H1 (cell line): ENCODE measurements around the gene PLCB4. TPM values are rescaled to one million over a fixed set of nuclear protein-coding genes. Genes with fewer than 3 reads are reported as not detected.
A peak's percentile ranks its signal among the peaks of the same experiment; 100 is the strongest.

Experiments used
- CTCF ChIA-PET: fragments of 300-600 bp; sonication (Branson Sonifier 250); formaldehyde crosslinking; loops from one replicate; lab custom pipeline; 2021; ENCODE audit not compliant: partially characterized antibody; lab: Charles Lee
- POLR2A ChIA-PET: fragments of 300-600 bp; sonication (Branson Sonifier 250); formaldehyde crosslinking; loops from one replicate; lab custom pipeline; 2021; ENCODE audit warnings: inconsistent platforms; ENCODE audit not compliant: partially characterized antibody; lab: Charles Lee
- DNase-seq, 2 experiments: peaks; one replicate each; pipeline versions ENCODE4 v3.0.0 to v3.0.0-alpha.2; 2010 to 2022; ENCODE audit warnings: low spot score in 2 of 2, low read depth in 1 of 2, mixed read lengths in 1 of 2
- FAIRE-seq: peaks from 2 replicates; lab custom pipeline; 2011; peaks lifted over from hg19 to GRCh38; lab: Jason Lieb, UNC
- H2AFZ ChIP-seq: 2 replicates; pipeline ENCODE4 v1.8.1; 2012; ENCODE audit warnings: low read length, inconsistent platforms
- H2AK5ac ChIP-seq: 2 replicates; pipeline ENCODE4 v1.6.1; 2013; ENCODE audit warnings: low read depth, low read length
- H2BK120ac ChIP-seq: replicated peaks from 2 replicates; pipeline ENCODE3; 2013; ENCODE audit warnings: low read depth, low read length, inconsistent platforms
- H2BK12ac ChIP-seq: 2 replicates; pipeline ENCODE4 v1.6.1; 2013; ENCODE audit warnings: low read depth, low read length
- H2BK15ac ChIP-seq: 2 replicates; pipeline ENCODE4 v1.6.1; 2013; ENCODE audit warnings: low read length
- H2BK20ac ChIP-seq: 2 replicates; pipeline ENCODE4 v1.6.1; 2013; ENCODE audit warnings: low read length
- H2BK5ac ChIP-seq: 2 replicates; pipeline ENCODE4 v1.6.1; 2013; ENCODE audit warnings: low read depth, low read length
- H3K14ac ChIP-seq: 2 replicates; pipeline ENCODE4 v1.6.1; 2013; ENCODE audit warnings: inconsistent platforms; ENCODE audit not compliant: insufficient read length
- H3K18ac ChIP-seq: 2 replicates; pipeline ENCODE4 v1.6.1; 2013; ENCODE audit warnings: low read length; ENCODE audit errors: extremely low read depth
- H3K23ac ChIP-seq: 2 replicates; pipeline ENCODE4 v1.6.1; 2013; ENCODE audit warnings: inconsistent platforms; ENCODE audit not compliant: insufficient read length
- H3K23me2 ChIP-seq: 2 replicates; pipeline ENCODE4 v1.6.1; 2013; ENCODE audit warnings: low read depth, low read length
- H3K27ac ChIP-seq: 2 replicates; pipeline ENCODE4 v1.6.1; 2011; ENCODE audit warnings: low read depth, low read length, inconsistent platforms
- H3K27me3 ChIP-seq, 4 experiments: replicated peaks in 1 of 4; 1 replicate in 1 of 4; 2 replicates in 3 of 4; pipeline versions ENCODE4 v1.6.1 to v1.8.1; 2011 to 2013; ENCODE audit warnings: low read length in 3 of 4, mild to moderate bottlenecking in 3 of 4, inconsistent platforms in 2 of 4, mixed read lengths in 2 of 4, moderate library complexity in 1 of 4; ENCODE audit not compliant: control insufficient read depth in 3 of 4, insufficient read depth in 3 of 4; ENCODE audit errors: extremely low read depth in 1 of 4
- H3K36me3 ChIP-seq, 4 experiments: 2 replicates each; pipeline versions ENCODE4 v1.6.1 to v1.8.1; 2011 to 2013; ENCODE audit warnings: mild to moderate bottlenecking in 4 of 4, low read length in 3 of 4, moderate library complexity in 2 of 4, control low read depth in 1 of 4, inconsistent platforms in 1 of 4; ENCODE audit not compliant: insufficient read depth in 4 of 4, control insufficient read depth in 2 of 4
- H3K4ac ChIP-seq: replicated peaks from 2 replicates; pipeline ENCODE3; 2013; ENCODE audit warnings: low read length, low read depth, mixed read lengths, inconsistent platforms; ENCODE audit not compliant: insufficient read length
- H3K4me1 ChIP-seq, 4 experiments: replicated peaks in 1 of 4; 1 replicate in 1 of 4; 2 replicates in 3 of 4; pipeline versions ENCODE4 v1.6.1 to v1.8.1; 2011 to 2013; ENCODE audit warnings: low read length in 3 of 4, inconsistent platforms in 2 of 4, mixed read lengths in 1 of 4; ENCODE audit not compliant: insufficient read depth in 4 of 4, control insufficient read depth in 3 of 4
- H3K4me2 ChIP-seq, 2 experiments: 2 replicates each; pipeline versions ENCODE4 v1.6.1 to v1.8.1; 2011 to 2013; ENCODE audit warnings: low read depth in 2 of 2, low read length in 2 of 2, control low read depth in 1 of 2, inconsistent platforms in 1 of 2, mild to moderate bottlenecking in 1 of 2; ENCODE audit not compliant: insufficient read depth in 1 of 2
- H3K4me3 ChIP-seq, 4 experiments: fragments of 200-600, 300-600 bp in 1 of 4; sonication (generic), shearing (Covaris generic), sonication (Bioruptor Twin) in 1 of 4; 2 replicates each; pipeline versions ENCODE4 v1.5.1 to v1.8.1; 2011 to 2016; ENCODE audit warnings: low read length in 4 of 4, low read depth in 3 of 4, control low read depth in 2 of 4, inconsistent platforms in 2 of 4, mild to moderate bottlenecking in 2 of 4, mixed read lengths in 1 of 4, moderate library complexity in 1 of 4; ENCODE audit not compliant: insufficient read depth in 2 of 4; ENCODE audit errors: extremely low read depth in 1 of 4
- H3K56ac ChIP-seq: replicated peaks from 2 replicates; pipeline ENCODE3; 2013; ENCODE audit warnings: low read depth, mild to moderate bottlenecking, mixed read lengths, low read length, inconsistent platforms; ENCODE audit not compliant: insufficient read length
- H3K79me1 ChIP-seq: 2 replicates; pipeline ENCODE4 v1.6.1; 2013; ENCODE audit warnings: low read depth, low read length, control low read depth
- H3K79me2 ChIP-seq, 2 experiments: 2 replicates each; pipeline versions ENCODE4 v1.6.1 to v1.8.1; 2012 to 2013; ENCODE audit warnings: low read length in 2 of 2, mild to moderate bottlenecking in 2 of 2, inconsistent platforms in 1 of 2; ENCODE audit not compliant: insufficient read depth in 2 of 2, control insufficient read depth in 1 of 2
- H3K9ac ChIP-seq, 4 experiments: replicated peaks in 1 of 4; 1 replicate in 1 of 4; 2 replicates in 3 of 4; pipeline versions ENCODE4 v1.6.1 to v1.8.1; 2011 to 2013; ENCODE audit warnings: low read depth in 3 of 4, low read length in 3 of 4, control low read depth in 2 of 4, mild to moderate bottlenecking in 2 of 4, moderate library complexity in 2 of 4, inconsistent platforms in 1 of 4; ENCODE audit errors: extremely low read depth in 1 of 4
- H3K9me3 ChIP-seq, 2 experiments: 2 replicates each; pipeline versions ENCODE4 v1.6.1 to v1.8.1; 2012 to 2013; ENCODE audit warnings: mild to moderate bottlenecking in 2 of 2, moderate library complexity in 2 of 2, control low read depth in 1 of 2, inconsistent platforms in 1 of 2, low read depth in 1 of 2, low read length in 1 of 2, mixed read lengths in 1 of 2; ENCODE audit not compliant: insufficient read depth in 2 of 2
- H4K20me1 ChIP-seq, 2 experiments: replicated peaks in 1 of 2; 2 replicates each; pipeline versions ENCODE3 to v1.8.1; 2011 to 2013; ENCODE audit warnings: inconsistent platforms in 2 of 2, low read length in 2 of 2, mild to moderate bottlenecking in 1 of 2; ENCODE audit not compliant: insufficient read depth in 2 of 2, control insufficient read depth in 1 of 2
- H4K5ac ChIP-seq: 2 replicates; pipeline ENCODE4 v1.6.1; 2013; ENCODE audit warnings: low read length, low read depth, mixed read lengths, inconsistent platforms; ENCODE audit not compliant: insufficient read length
- H4K8ac ChIP-seq: 2 replicates; pipeline ENCODE4 v1.8.0; 2013; ENCODE audit warnings: mild to moderate bottlenecking, moderate library complexity, low read length, inconsistent platforms; ENCODE audit not compliant: insufficient read depth; ENCODE audit errors: extremely low read depth
- H4K91ac ChIP-seq: replicated peaks from 2 replicates; pipeline ENCODE3; 2013; ENCODE audit warnings: low read length, mixed read lengths, inconsistent platforms; ENCODE audit not compliant: insufficient read length
- BRCA1 ChIP-seq: IDR thresholded peaks from 2 replicates; pipeline ENCODE4 v1.6.1; 2012; ENCODE audit warnings: low read depth, low read length, improper control_type of control experiment
- CEBPB ChIP-seq: IDR thresholded peaks from 2 replicates; pipeline ENCODE4 v1.6.1; 2012; ENCODE audit warnings: low read depth, low read length
- CHD1 ChIP-seq: IDR thresholded peaks from 2 replicates; pipeline ENCODE4 v1.6.1; 2012; ENCODE audit warnings: low read depth, low read length, improper control_type of control experiment
- CTBP2 ChIP-seq: IDR thresholded peaks from 2 replicates; pipeline ENCODE4 v1.7.0; 2011; ENCODE audit warnings: borderline replicate concordance, mild to moderate bottlenecking, moderate library complexity, mixed read lengths, low read length; ENCODE audit not compliant: insufficient read depth, insufficient read length
- EGR1 ChIP-seq: IDR thresholded peaks from 2 replicates; pipeline ENCODE4 v1.6.1; 2011; ENCODE audit warnings: low read depth, low read length, borderline replicate concordance
- SP1 ChIP-seq: IDR thresholded peaks from 2 replicates; pipeline ENCODE4 v1.6.1; 2011; ENCODE audit warnings: low read depth, low read length
- WGBS, 2 experiments: shearing (Covaris generic) in 1 of 2; methylation state at CpG; one replicate each; pipeline versions ENCODE4 v1.1.6 to v1.1.7; 2013 to 2015; ENCODE audit warnings: low lambda C conversion rate in 2 of 2, mixed read lengths in 2 of 2, inconsistent platforms in 1 of 2, low coverage in 1 of 2, missing lambda C conversion rate in 1 of 2; ENCODE audit not compliant: insufficient replicate concordance in 2 of 2, insufficient coverage in 1 of 2, insufficient read length in 1 of 2; ENCODE audit errors: extremely low coverage in 1 of 2, missing lambda C conversion rate in 1 of 2; 5-methylcytosine and 5-hydroxymethylcytosine counted together
- polyA plus RNA-seq, 7 experiments: library from polyadenylated mRNA; depleted of rRNA in 3 of 7; stranded (reverse) in 5 of 7; unstranded in 2 of 7; fragments of >200 nt in 5 of 7; fragments of 200-250 nt in 2 of 7; gene quantifications; 1 replicate in 5 of 7; 2 replicates in 1 of 7; 4 replicates in 1 of 7; pipeline versions ENCODE4 v1.2.1 to v1.2.3, GENCODE V29; 2011 to 2013; ENCODE audit warnings: missing spikeins in 2 of 7, mixed read lengths in 2 of 7
- total RNA-seq: library from RNA; stranded (reverse); fragmentation: NEBNext Ultra II Directional; extraction: Animal tissue kit (Norgen Biotek cat#: 25700); gene quantifications from 2 replicates; pipeline ENCODE4 v1.2.1, GENCODE V29; 2021

Gene PLCB4
- total and polyA plus RNA-seq, 2 of the 8 experiments (the other 6 are each of a cell fraction or from before 2014, with no cell fraction given): 3.2 to 14.1 TPM

DNA sequence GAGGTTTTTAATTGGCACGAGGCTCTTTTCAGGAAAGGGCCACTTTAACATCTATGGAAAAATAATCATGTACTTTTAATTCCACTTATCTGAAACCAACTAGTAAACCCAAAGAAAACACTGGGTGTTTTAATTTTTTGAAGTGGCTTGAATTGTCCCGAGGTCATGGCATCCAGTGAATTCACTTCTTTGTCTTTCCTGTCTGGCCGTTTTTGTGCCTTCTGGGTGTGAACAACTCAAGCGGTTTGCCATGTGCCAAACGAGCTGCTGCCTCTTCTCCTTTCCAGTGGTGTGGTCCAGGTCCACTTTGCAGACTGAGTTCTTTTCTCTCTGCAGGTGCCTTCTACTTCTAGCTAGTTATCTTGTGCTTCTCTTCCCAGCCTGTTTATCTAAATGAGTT is 117.5 kb downstream of the PLCB4 start:
- FAIRE-seq: no peak
- Histone ChIP-seq H3K23ac (no peak overlapping the region), H3K14ac (no peak overlapping the region), H2AK5ac (no peak overlapping the region), H4K5ac (no peak overlapping the region), H4K91ac (no peak overlapping the region), H3K79me1 (no peaks in the 10 kb centered on the region; the same call in 1 of the 2 replicates), H2BK120ac (no peak overlapping the region), H3K4ac (no peak overlapping the region), H2AFZ (no peak overlapping the region), H3K56ac (no peak overlapping the region), H3K4me3 (no peak overlapping the region), H4K20me1 (no peaks in the 10 kb centered on the region), H3K79me2 (peaks cover 0 to 4% of the 10 kb centered on the region in 2 experiments; a peak in 1 of 4 replicates), H3K23me2 (no peaks in the 10 kb centered on the region), H3K36me3 (no peaks in the 10 kb centered on the region), H3K27me3 (no peaks in the 10 kb centered on the region), H3K18ac (no peak overlapping the region; the same call in 1 of the 2 replicates), H4K8ac (no peak overlapping the region), H3K4me1 (no peaks in the 10 kb centered on the region; a peak in 1 of 7 replicates), H3K27ac (no peak overlapping the region), H2BK15ac (peak overlapping the region; percentile 61; the same call in 1 of the 2 replicates), H3K4me2 (no peak overlapping the region), H2BK20ac (no peak overlapping the region), H2BK12ac (peak overlapping the region; percentile 68; the same call in 1 of the 2 replicates), H2BK5ac (no peak overlapping the region), H3K9ac (no peak overlapping the region), H3K9me3 (no peaks in the 10 kb centered on the region)
- no peak for DNase-seq
- POLR2A ChIA-PET: no interaction called here
- WGBS, 2 experiments: 86% methylated on average over 5 of the region's 5 CpGs; no CpG with 5 or more reads in 1 of the 2 experiments
- CTCF ChIA-PET: no interaction called here
- TF ChIP-seq CHD1: no peak
- no peak for TF ChIP-seq BRCA1
- no peak for TF ChIP-seq SP1
- no peak for TF ChIP-seq CEBPB
- TF ChIP-seq EGR1: no peak
- TF ChIP-seq CTBP2: no peak
